CD8-positive, alpha-beta memory T cell (primary cell): Measurements from ENCODE around the gene SFMBT2. TPM values are rescaled to one million over a fixed set of nuclear protein-coding genes. Genes with fewer than 3 reads are reported as not detected.

Experiments used
- CTCF ChIA-PET: fragments of 350-600 bp; sonication (Branson Sonifier 250); formaldehyde crosslinking; loops from one replicate; lab custom pipeline; 2021; ENCODE audit warnings: antibody characterized with exemption; lab: Charles Lee
- POLR2A ChIA-PET: fragments of 350-600 bp; sonication (Branson Sonifier 250); formaldehyde crosslinking; loops from one replicate; lab custom pipeline; 2021; ENCODE audit warnings: antibody characterized with exemption; lab: Charles Lee
- DNase-seq, 5 donors: peaks; one replicate each; pipeline versions ENCODE4 v3.0.0 to v3.0.0-alpha.2; 2020 to 2022; ENCODE audit warnings: mixed read lengths in 1 of 5
- H3K27ac ChIP-seq: one replicate; pipeline ENCODE4 v1.7.0; 2013; ENCODE audit warnings: low read depth, mild to moderate bottlenecking, low read length, moderate library complexity
- H3K27me3 ChIP-seq: 2 replicates; pipeline ENCODE4 v1.7.0; 2013; ENCODE audit warnings: low read length, mild to moderate bottlenecking; ENCODE audit not compliant: insufficient read depth, poor library complexity, severe bottlenecking
- H3K36me3 ChIP-seq: 2 replicates; pipeline ENCODE4 v1.7.0; 2013; ENCODE audit warnings: mild to moderate bottlenecking, low read length, moderate library complexity; ENCODE audit not compliant: insufficient read depth
- H3K4me1 ChIP-seq: 2 replicates; pipeline ENCODE4 v1.7.0; 2013; ENCODE audit warnings: mild to moderate bottlenecking, low read length, moderate library complexity; ENCODE audit not compliant: insufficient read depth
- H3K4me3 ChIP-seq: 2 replicates; pipeline ENCODE4 v1.7.0; 2013; ENCODE audit warnings: mild to moderate bottlenecking, low read length
- H3K9me3 ChIP-seq: 2 replicates; pipeline ENCODE4 v1.7.0; 2013; ENCODE audit warnings: mild to moderate bottlenecking, low read length
- H3K27ac Mint-ChIP-seq, 8 donors: one replicate each; pipeline ENCODE4 v1.8.0; 2020 to 2021; ENCODE audit warnings: mixed read lengths in 8 of 8, mild to moderate bottlenecking in 6 of 8, inconsistent platforms in 3 of 8, moderate library complexity in 3 of 8
- H3K27me3 Mint-ChIP-seq, 2 donors: one replicate each; pipeline ENCODE4 v1.8.0; 2020 to 2021; ENCODE audit warnings: mixed read lengths in 2 of 2, mild to moderate bottlenecking in 1 of 2, moderate library complexity in 1 of 2
- H3K36me3 Mint-ChIP-seq, 3 donors: one replicate each; pipeline ENCODE4 v1.8.0; 2020 to 2021; ENCODE audit warnings: mixed read lengths in 3 of 3, inconsistent platforms in 1 of 3, mild to moderate bottlenecking in 1 of 3
- H3K4me1 Mint-ChIP-seq, 3 donors: one replicate each; pipeline ENCODE4 v1.8.0; 2020 to 2021; ENCODE audit warnings: mixed read lengths in 3 of 3, inconsistent platforms in 1 of 3, mild to moderate bottlenecking in 1 of 3
- H3K4me3 Mint-ChIP-seq, 7 donors: one replicate each; pipeline ENCODE4 v1.8.0; 2020 to 2021; ENCODE audit warnings: mixed read lengths in 7 of 7, mild to moderate bottlenecking in 6 of 7, moderate library complexity in 4 of 7, inconsistent platforms in 2 of 7
- H3K9me3 Mint-ChIP-seq, 5 donors: one replicate each; pipeline ENCODE4 v1.8.0; 2020 to 2022; ENCODE audit warnings: mixed read lengths in 5 of 5, mild to moderate bottlenecking in 3 of 5, moderate library complexity in 2 of 5, inconsistent platforms in 1 of 5
- polyA plus RNA-seq: library from polyadenylated mRNA; unstranded; fragments of 300-500 nt; fragmentation: Illumina TruSeq; gene quantifications from one replicate; pipeline ENCODE4 v1.2.3, GENCODE V29; 2021
- total RNA-seq, 2 experiments: library from RNA; stranded (reverse); gene quantifications; one replicate each; pipeline ENCODE4 v1.2.3, GENCODE V29; 2021

SFMBT2 gene
- total and polyA plus RNA-seq, 3 experiments from 2014 or later, result 4.9 to 18.3 (median 17.4) TPM

- H3K4me3 ChIP-seq, result no peak overlapping the region
- H3K27me3 ChIP-seq, result no peaks in the 10 kb centered on the region
- H3K9me3 Mint-ChIP-seq, result no peaks in the 10 kb centered on the region
Measured at GRCh38 chr10:7361316-7361715, 49.5 kb downstream of the SFMBT2 start.

GRCh38 chr10:7359954-7360353 lies 50.9 kb downstream of the SFMBT2 start:
- Mint-ChIP-seq H3K27ac (peak overlapping the region in 1 of 8 donors; percentile 26), H3K4me1 (peaks cover 23 to 54% (median 40%) of the 10 kb centered on the region in 3 donors)

More at GRCh38 chr10:7361316-7361715, 49.5 kb downstream of the SFMBT2 start:
- H3K27me3 Mint-ChIP-seq, result no peaks in the 10 kb centered on the region
- peaks cover 25 to 54% (median 38%) of the 10 kb centered on the region in 3 donors for H3K4me1 Mint-ChIP-seq
- peak overlapping the region in 1 of 8 donors; percentile 32 for H3K27ac Mint-ChIP-seq
- ChIA-PET POLR2A (no interaction called here), CTCF (no interaction called here)
- no peak overlapping the region for H3K27ac ChIP-seq
- DNase-seq, result no peak
- H3K36me3 ChIP-seq, result peaks cover 24% of the 10 kb centered on the region
- H3K36me3 Mint-ChIP-seq, result peaks cover 46 to 88% (median 56%) of the 10 kb centered on the region in 3 donors
- no peak overlapping the region for H3K4me3 Mint-ChIP-seq
- no peaks in the 10 kb centered on the region for H3K4me1 ChIP-seq
- no peaks in the 10 kb centered on the region for H3K9me3 ChIP-seq

DNA sequence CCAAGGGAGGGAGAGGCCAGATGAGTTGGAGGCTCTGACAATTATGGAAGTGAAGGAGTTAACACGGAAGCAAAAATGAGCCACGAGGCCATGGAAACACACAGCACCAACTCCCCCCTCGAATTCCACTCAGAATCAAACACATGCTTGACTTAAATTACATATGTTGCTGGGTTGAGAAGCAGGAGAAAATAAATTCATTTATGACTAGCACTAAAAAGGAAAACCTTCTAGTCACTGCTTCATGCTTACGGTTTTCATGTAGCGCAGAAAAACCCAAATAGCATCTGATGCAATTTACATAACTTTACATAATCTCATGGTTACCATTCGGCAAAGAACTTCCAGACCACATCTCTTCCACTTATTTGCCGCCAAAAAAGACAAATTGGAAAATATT lies 51.5 kb downstream of the SFMBT2 start:
- peaks cover 34 to 77% (median 45%) of the 10 kb centered on the region in 3 donors for H3K36me3 Mint-ChIP-seq
- no peaks in the 10 kb centered on the region for H3K4me1 ChIP-seq
- H3K36me3 ChIP-seq, result peaks cover 6% of the 10 kb centered on the region
- DNase-seq, result no peak
- H3K4me1 Mint-ChIP-seq, result peaks cover 21 to 52% (median 37%) of the 10 kb centered on the region in 3 donors
- no peaks in the 10 kb centered on the region for H3K27me3 ChIP-seq
- no peaks in the 10 kb centered on the region for H3K9me3 Mint-ChIP-seq
- no peaks in the 10 kb centered on the region for H3K9me3 ChIP-seq
- no peak overlapping the region for H3K4me3 Mint-ChIP-seq
- POLR2A ChIA-PET, result interaction anchor here (1.4 kb wide), 1 partner anchor 133 kb away, joined by 3 read pairs; no protein-coding TSS in a partner anchor
- H3K27ac ChIP-seq, result no peak overlapping the region
- CTCF ChIA-PET, result no interaction called here
- no peaks in the 10 kb centered on the region for H3K27me3 Mint-ChIP-seq
- peak overlapping the region in 1 of 8 donors; percentile 78 for H3K27ac Mint-ChIP-seq
- H3K4me3 ChIP-seq, result no peak overlapping the region

More at GRCh38 chr10:7359954-7360353, 50.9 kb downstream of the SFMBT2 start:
- no peak for DNase-seq
- H3K4me3 Mint-ChIP-seq, result no peak overlapping the region
- CTCF ChIA-PET, result no interaction called here
- H3K36me3 Mint-ChIP-seq, result peaks cover 40 to 80% (median 49%) of the 10 kb centered on the region in 3 donors
- Histone ChIP-seq H3K36me3 (peaks cover 11% of the 10 kb centered on the region), H3K27me3 (no peaks in the 10 kb centered on the region), H3K9me3 (no peaks in the 10 kb centered on the region), H3K4me1 (no peaks in the 10 kb centered on the region), H3K4me3 (no peak overlapping the region), H3K27ac (no peak overlapping the region)
- no peaks in the 10 kb centered on the region for H3K9me3 Mint-ChIP-seq
- POLR2A ChIA-PET, result interaction anchor here (1.4 kb wide), 1 partner anchor 133 kb away, joined by 3 read pairs; no protein-coding TSS in a partner anchor
- no peaks in the 10 kb centered on the region for H3K27me3 Mint-ChIP-seq

- no peaks in the 10 kb centered on the region for H3K4me1 ChIP-seq
- no peaks in the 10 kb centered on the region for H3K27me3 ChIP-seq
- no peak for DNase-seq
- no peaks in the 10 kb centered on the region for H3K27me3 Mint-ChIP-seq
- H3K9me3 Mint-ChIP-seq, result no peaks in the 10 kb centered on the region
- no peak overlapping the region for H3K4me3 Mint-ChIP-seq
- CTCF ChIA-PET, result no interaction called here
- no peak overlapping the region for H3K4me3 ChIP-seq
- H3K36me3 Mint-ChIP-seq, result peaks cover 24 to 59% (median 25%) of the 10 kb centered on the region in 3 donors
- no peaks in the 10 kb centered on the region for H3K9me3 ChIP-seq
- H3K27ac Mint-ChIP-seq, result peak overlapping the region in 1 of 8 donors; percentile 14
- no peak overlapping the region for H3K27ac ChIP-seq
- H3K4me1 Mint-ChIP-seq, result peaks cover 23 to 60% (median 40%) of the 10 kb centered on the region in 3 donors
- peaks cover 6% of the 10 kb centered on the region for H3K36me3 ChIP-seq
- POLR2A ChIA-PET, result no interaction called here
Measured at GRCh38 chr10:7357193-7357592, 53.6 kb downstream of the SFMBT2 start.

- Mint-ChIP-seq H3K27me3 (no peaks in the 10 kb centered on the region), H3K36me3 (peaks cover 14 to 59% (median 18%) of the 10 kb centered on the region in 3 donors), H3K9me3 (no peaks in the 10 kb centered on the region), H3K4me1 (peaks cover 27 to 56% (median 55%) of the 10 kb centered on the region in 3 donors), H3K27ac (peak overlapping the region in 2 of 8 donors; percentile 62 to 70), H3K4me3 (no peak overlapping the region)
- H3K9me3 ChIP-seq, result no peaks in the 10 kb centered on the region
- peaks cover 6% of the 10 kb centered on the region for H3K36me3 ChIP-seq
- no peak overlapping the region for H3K27ac ChIP-seq
- POLR2A ChIA-PET, result no interaction called here
- CTCF ChIA-PET, result no interaction called here
- no peaks in the 10 kb centered on the region for H3K4me1 ChIP-seq
- no peak overlapping the region for H3K4me3 ChIP-seq
- no peak for DNase-seq
- H3K27me3 ChIP-seq, result no peaks in the 10 kb centered on the region
Measured at GRCh38 chr10:7354330-7355047, 56.3 kb downstream of the SFMBT2 start.

DNA sequence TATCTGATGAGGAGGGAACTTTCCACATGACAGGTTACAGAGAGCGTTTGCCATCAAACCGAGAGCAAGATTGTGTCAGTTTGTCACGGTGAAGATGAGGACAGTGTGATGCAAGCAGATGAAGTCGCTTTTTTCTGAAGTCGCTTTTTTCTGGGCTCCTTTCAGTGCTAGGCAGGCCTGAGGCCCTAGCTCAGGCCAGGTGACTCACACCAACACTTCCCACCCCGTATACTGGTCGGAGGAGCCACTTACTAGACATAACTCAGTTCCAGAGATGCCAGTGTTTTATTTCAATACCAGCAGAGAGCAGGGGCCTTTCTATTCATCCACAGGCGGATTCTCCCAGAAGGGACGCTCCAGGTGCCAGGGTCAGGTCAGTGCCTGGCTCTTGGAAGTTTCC lies 58.9 kb downstream of the SFMBT2 start:
- POLR2A ChIA-PET, result no interaction called here
- no peaks in the 10 kb centered on the region for H3K4me1 ChIP-seq
- H3K4me3 Mint-ChIP-seq, result no peak overlapping the region
- peaks cover 9 to 53% (median 11%) of the 10 kb centered on the region in 3 donors for H3K36me3 Mint-ChIP-seq
- no peaks in the 10 kb centered on the region for H3K9me3 Mint-ChIP-seq
- H3K36me3 ChIP-seq, result peaks cover 6% of the 10 kb centered on the region
- H3K9me3 ChIP-seq, result no peaks in the 10 kb centered on the region
- no peak overlapping the region for H3K4me3 ChIP-seq
- no peaks in the 10 kb centered on the region for H3K27me3 Mint-ChIP-seq
- no peak for DNase-seq
- no peaks in the 10 kb centered on the region for H3K27me3 ChIP-seq
- no peak overlapping the region for H3K27ac ChIP-seq
- peak overlapping the region in 2 of 8 donors; percentile 39 to 47 for H3K27ac Mint-ChIP-seq
- H3K4me1 Mint-ChIP-seq, result peaks cover 28 to 59% (median 58%) of the 10 kb centered on the region in 3 donors
- CTCF ChIA-PET, result no interaction called here

DNA sequence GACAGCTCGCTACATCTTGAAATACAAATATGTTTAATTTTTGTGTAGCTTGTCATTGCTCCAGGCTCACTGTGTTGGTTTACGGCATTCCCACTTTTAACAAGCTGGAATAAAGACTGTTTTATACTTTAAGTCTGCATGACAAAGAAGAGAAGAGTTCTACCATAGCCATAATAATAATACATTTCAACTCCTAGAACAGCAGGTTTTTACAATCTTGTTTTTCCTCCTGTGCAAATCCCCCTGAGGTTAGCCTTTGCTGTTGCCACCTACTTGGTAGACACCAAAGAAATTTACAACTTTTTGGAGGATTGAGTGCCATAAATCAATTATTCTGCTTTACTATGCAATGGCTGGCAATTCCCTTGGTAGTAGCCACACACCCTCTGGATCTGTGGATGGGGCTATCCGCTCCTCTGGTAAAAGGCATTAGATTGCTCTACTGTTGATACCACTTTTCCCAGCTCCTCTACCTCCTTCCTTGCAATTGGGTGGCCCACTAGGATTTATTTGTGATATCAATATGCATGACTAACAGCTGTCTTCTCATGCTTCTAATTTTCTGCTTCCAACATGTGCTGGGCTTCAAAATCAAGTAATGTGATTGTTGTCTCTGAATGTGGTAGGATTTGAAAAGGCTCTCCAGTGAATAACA lies 60.2 kb downstream of the SFMBT2 start:
- DNase-seq, result no peak
- POLR2A ChIA-PET, result no interaction called here
- Histone ChIP-seq H3K36me3 (peaks cover 6% of the 10 kb centered on the region), H3K4me3 (no peak overlapping the region), H3K9me3 (no peaks in the 10 kb centered on the region), H3K27ac (no peak overlapping the region), H3K4me1 (no peaks in the 10 kb centered on the region), H3K27me3 (no peaks in the 10 kb centered on the region)
- peak overlapping the region in 1 of 8 donors; percentile 44 for H3K27ac Mint-ChIP-seq
- H3K9me3 Mint-ChIP-seq, result no peaks in the 10 kb centered on the region
- CTCF ChIA-PET, result interaction anchor here (1.3 kb wide), 1 partner anchor 60 kb away, joined by 3 read pairs; the partner anchor contains the start of gene SFMBT2
- peaks cover 25 to 60% (median 55%) of the 10 kb centered on the region in 3 donors for H3K4me1 Mint-ChIP-seq
- H3K36me3 Mint-ChIP-seq, result peaks cover 14 to 46% (median 16%) of the 10 kb centered on the region in 3 donors
- no peaks in the 10 kb centered on the region for H3K27me3 Mint-ChIP-seq
- H3K4me3 Mint-ChIP-seq, result no peak overlapping the region

DNA sequence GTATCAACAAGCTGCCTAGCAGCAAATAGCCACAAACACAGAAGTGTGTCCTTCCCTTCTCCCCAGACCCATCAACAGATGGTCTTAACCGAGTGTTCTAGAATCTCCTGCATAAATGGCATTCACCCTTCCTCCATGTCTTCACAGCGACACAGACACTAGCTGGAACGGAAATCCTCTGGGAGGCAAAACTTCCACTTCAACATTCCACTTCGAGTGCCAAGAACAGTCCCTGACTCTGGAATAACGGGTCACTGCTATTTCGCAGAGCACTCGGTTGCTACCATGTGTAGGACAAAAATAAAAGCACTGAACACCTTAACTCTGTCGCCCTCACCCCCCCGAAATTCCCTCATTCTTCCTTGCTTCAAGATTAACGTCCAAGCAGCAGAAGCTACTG lies 65.1 kb downstream of the SFMBT2 start:
- Histone ChIP-seq H3K9me3 (no peaks in the 10 kb centered on the region), H3K4me1 (no peaks in the 10 kb centered on the region), H3K4me3 (no peak overlapping the region), H3K27ac (no peak overlapping the region), H3K36me3 (no peaks in the 10 kb centered on the region), H3K27me3 (no peaks in the 10 kb centered on the region)
- H3K4me1 Mint-ChIP-seq, result peaks cover 18 to 63% (median 53%) of the 10 kb centered on the region in 3 donors
- POLR2A ChIA-PET, result no interaction called here
- no peaks in the 10 kb centered on the region for H3K27me3 Mint-ChIP-seq
- H3K36me3 Mint-ChIP-seq, result peaks cover 19 to 46% (median 28%) of the 10 kb centered on the region in 3 donors
- CTCF ChIA-PET, result no interaction called here
- peaks cover 0 to 3% (median 0%) of the 10 kb centered on the region in 5 donors for H3K9me3 Mint-ChIP-seq
- no peak overlapping the region for H3K4me3 Mint-ChIP-seq
- no peak overlapping the region for H3K27ac Mint-ChIP-seq
- DNase-seq, result no peak
